Activated T-cell treated with anti-CD3 and anti-CD28 coated beads, Interleukin-2, amount 50 U/mL, for 4 hours (primary cell): ENCODE measurements around the gene RYR3. TPM values are rescaled to one million over a fixed set of nuclear protein-coding genes. Genes with fewer than 3 reads are reported as not detected.
"Not testable (repeated sequence)": the region's sequence is repeated elsewhere in the genome, so short reads cannot be mapped to it uniquely, and the experiment has no call there.

ENCODE experiments used
- ATAC-seq, 2 donors: fragments of 200-7000 bp; cut with Tn5 transposase; one replicate each; pipeline ENCODE4 v1.10.0; 2021
- DNase-seq: peaks from one replicate; pipeline ENCODE4 v3.0.0-alpha.2; 2020
- H3K27me3 Mint-ChIP-seq: one replicate; pipeline ENCODE4 v1.8.0; 2021; ENCODE audit warnings: low read depth, mixed read lengths
- H3K36me3 Mint-ChIP-seq: one replicate; pipeline ENCODE4 v1.8.0; 2022; ENCODE audit warnings: mixed read lengths; ENCODE audit not compliant: insufficient read depth
- H3K4me1 Mint-ChIP-seq: one replicate; pipeline ENCODE4 v1.8.0; 2021; ENCODE audit warnings: low read depth, mixed read lengths
- H3K4me3 Mint-ChIP-seq: one replicate; pipeline ENCODE4 v1.8.0; 2021; ENCODE audit warnings: mild to moderate bottlenecking, moderate library complexity, mixed read lengths
- H3K9me3 Mint-ChIP-seq: one replicate; pipeline ENCODE4 v1.8.0; 2021; ENCODE audit warnings: mixed read lengths
- total RNA-seq, 3 donors: library from RNA; stranded (reverse); gene quantifications; one replicate each; pipeline ENCODE4 v1.2.1, GENCODE V29; 2021

The RYR3 gene
- total RNA-seq, 3 donors from 2014 or later = not detected

DNA sequence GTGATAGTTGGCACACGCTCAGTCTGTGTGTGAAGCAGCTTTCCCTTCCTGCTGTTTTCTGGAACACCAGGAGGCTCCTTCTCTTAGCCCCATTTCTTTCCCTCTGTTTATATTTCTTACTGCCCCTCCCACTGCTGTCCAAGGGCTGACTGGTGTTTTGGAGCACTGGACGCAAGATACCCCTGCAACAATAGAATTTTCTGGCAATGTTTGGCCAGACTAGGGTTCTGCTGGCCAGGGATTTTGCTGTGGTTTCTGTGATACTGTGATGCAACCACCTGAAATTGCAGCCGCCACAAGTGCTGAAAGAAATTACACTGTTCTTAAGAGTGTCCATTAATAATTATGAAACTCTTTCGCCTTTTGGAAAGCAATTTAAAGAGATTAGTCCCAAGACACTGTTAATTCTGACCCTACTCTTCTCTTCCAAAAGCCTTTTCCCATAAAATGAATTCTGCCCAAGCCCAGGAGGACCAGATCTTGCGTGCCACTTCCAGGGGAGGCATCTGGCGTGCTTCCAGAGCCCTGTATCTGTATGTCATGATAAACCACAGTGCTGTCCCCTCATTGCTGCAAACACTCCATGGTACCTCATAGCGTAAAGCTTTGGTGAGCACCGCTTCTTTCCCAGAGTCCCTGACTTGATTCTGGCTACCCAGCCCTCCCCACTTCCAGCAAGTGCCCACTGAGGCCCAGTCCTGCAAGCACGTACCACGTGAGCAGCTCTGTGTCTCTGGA, 498.1 kb downstream of the RYR3 start:
- no peak for ATAC-seq
- Mint-ChIP-seq H3K4me3 (no peak overlapping the region), H3K9me3 (no peaks in the 10 kb centered on the region), H3K27me3 (peaks cover 10% of the 10 kb centered on the region), H3K4me1 (no peaks in the 10 kb centered on the region), H3K36me3 (no peaks in the 10 kb centered on the region)
- DNase-seq = no peak

DNA sequence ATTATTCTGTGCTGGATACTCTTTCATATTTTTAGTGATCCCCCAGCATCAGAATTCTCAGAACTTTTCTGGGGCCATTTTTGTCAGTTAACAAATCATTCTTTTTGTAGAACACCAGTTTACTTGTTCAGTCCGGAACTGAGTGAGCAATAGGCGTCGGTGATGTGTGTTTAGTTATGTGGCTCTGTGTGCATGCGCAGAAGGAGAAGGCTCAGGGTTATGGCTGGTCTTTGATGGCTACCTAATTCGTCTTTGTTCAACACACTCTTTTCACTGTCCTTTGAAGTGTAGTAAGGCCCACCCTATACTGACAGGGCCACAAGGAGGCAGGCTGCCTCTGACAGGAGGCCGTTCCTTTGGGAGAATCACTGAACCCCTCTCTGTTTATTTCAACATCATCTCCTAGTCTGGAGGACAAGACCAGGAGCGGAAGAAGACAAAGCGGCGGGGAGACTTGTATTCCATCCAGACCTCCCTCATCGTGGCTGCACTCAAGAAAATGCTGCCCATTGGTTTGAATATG, 499.4 kb downstream of the RYR3 start:
- Mint-ChIP-seq H3K4me3 (no peak overlapping the region), H3K27me3 (peaks cover 7% of the 10 kb centered on the region), H3K36me3 (no peaks in the 10 kb centered on the region), H3K9me3 (no peaks in the 10 kb centered on the region), H3K4me1 (no peaks in the 10 kb centered on the region)
- DNase-seq (no peak), ATAC-seq (no peak)

DNA sequence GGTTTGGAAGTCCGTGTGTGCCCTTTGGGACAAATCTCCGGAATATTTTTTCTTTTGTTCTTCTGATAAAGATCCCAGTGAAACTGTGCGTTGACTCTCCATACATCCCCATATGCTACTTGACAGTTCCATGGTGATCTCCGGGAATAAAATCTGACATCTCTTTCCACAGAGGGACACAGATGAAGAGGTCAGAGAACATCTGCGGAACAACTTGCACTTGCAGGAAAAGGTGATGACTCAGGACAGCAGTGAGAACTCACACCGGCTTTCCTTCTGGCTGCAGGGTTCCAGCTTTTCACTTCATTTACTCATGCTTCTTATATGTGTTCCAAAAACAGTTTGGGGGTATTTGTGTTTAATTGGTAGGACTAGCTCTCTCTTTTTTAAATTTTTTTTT, 500.0 kb downstream of the RYR3 start:
- no peaks in the 10 kb centered on the region for H3K36me3 Mint-ChIP-seq
- ATAC-seq (no peak), DNase-seq (no peak)
- no peak overlapping the region for H3K4me3 Mint-ChIP-seq
- H3K9me3 Mint-ChIP-seq = no peaks in the 10 kb centered on the region
- no peaks in the 10 kb centered on the region for H3K4me1 Mint-ChIP-seq
- H3K27me3 Mint-ChIP-seq = peaks cover 7% of the 10 kb centered on the region

DNA sequence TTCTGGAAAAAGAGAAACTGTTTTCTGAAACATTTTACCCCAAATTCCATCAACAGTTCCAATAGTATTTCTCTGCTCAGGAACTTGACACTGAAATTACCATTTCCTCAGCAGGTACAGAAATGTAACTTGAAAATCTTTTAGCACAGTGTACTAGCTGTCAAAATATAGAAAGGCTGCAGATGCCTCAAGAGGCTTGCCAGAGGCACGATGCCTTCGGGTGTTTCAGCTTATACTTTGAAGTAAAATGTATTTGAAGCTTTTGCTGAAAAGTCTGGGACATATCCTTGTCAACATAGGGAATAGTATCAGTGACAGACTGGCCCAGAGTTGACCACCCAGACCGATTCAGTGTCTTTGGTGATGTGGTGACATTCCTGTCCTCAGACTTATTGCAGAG, 503.1 kb downstream of the RYR3 start:
- no peaks in the 10 kb centered on the region for H3K9me3 Mint-ChIP-seq
- H3K36me3 Mint-ChIP-seq = no peaks in the 10 kb centered on the region
- no peaks in the 10 kb centered on the region for H3K4me1 Mint-ChIP-seq
- ATAC-seq (no peak), DNase-seq (no peak)
- H3K27me3 Mint-ChIP-seq = peaks cover 3% of the 10 kb centered on the region
- no peak overlapping the region for H3K4me3 Mint-ChIP-seq

DNA sequence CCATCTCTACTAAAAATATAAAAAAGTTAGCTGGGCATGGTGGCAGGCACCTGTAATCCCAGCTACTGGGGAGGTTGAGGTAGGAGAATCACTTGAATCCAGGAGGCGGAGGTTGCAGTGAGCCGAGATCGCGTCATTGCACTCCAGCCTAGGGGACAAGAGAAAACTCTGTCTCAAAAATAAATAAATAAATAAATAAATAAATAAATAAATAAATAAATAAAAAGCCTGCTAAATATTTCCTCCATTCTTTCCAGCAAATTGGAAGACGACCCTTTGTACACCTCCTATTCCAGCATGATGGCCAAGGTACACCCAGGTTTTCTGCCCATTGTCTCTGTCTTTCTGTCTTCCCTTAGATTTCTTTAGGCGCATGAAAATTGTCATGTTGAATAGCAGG, 508.7 kb downstream of the RYR3 start:
- not testable (repeated sequence) for H3K27me3 Mint-ChIP-seq, H3K4me1 Mint-ChIP-seq, H3K36me3 Mint-ChIP-seq

DNA sequence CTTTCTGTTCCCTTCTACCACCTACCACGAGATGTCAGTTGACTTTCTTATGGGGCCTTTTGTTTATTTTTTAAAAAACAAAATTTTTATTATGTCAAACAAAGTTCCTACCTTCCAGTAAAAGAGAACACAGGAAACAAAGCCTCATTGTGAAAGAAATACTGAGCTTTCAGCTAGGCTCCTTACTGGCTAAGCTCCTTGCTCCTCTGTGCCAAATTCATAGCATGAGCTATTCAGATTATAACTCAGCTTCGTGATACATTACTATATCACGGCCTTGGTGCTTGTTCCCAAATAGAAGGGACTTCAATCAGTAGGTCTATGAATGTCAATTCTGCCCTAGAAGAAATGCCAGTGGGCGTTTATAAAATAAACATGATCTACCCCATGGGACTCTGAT, 511.7 kb downstream of the RYR3 start:
- Mint-ChIP-seq H3K4me1 (no peaks in the 10 kb centered on the region), H3K9me3 (no peaks in the 10 kb centered on the region), H3K4me3 (no peak overlapping the region), H3K27me3 (no peaks in the 10 kb centered on the region), H3K36me3 (no peaks in the 10 kb centered on the region)
- ATAC-seq (no peak), DNase-seq (no peak)

More for the DNA sequence above, 508.7 kb downstream of the RYR3 start:
- H3K4me3 Mint-ChIP-seq, DNase-seq, ATAC-seq, H3K9me3 Mint-ChIP-seq: not testable (repeated sequence)

DNA sequence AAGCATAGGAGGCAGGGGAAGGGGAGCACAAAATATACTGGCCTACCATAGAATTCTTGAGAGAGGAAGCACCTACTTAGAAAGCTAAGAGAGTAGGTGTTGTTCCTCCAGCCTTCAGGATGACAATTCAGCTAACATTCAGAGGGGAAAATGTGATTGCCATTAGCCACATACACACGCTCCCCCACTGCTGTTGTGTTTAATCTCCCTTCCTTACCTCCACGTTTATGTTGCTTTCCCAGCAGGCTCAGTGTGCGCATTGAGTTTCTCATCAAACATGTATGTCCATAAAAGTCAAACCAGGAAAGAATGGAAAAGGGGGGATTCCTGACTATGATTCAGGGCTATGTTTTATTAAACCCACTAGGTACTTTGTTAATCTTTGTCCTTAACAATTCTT, 512.4 kb downstream of the RYR3 start:
- no peak overlapping the region for H3K4me3 Mint-ChIP-seq
- no peaks in the 10 kb centered on the region for H3K4me1 Mint-ChIP-seq
- H3K27me3 Mint-ChIP-seq = peaks cover 2% of the 10 kb centered on the region

DNA sequence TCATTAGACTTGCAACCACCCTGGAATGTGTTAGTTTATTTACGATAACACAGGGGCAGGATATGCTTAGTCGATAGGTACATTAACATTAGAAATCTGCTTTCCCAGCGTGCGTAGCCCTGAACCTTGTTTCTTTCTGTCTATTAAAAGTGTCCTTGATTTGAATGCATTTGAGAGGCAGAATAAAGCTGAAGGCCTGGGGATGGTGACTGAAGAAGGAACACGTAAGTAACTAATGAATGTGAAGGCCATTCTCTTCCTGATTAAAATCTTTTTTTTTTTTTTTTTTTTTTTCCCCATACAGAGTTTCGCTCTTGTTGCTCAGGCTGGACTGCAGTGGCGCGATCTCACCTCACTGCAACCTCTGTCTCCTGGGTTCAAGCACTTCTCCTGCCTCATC, 514.7 kb downstream of the RYR3 start:
- Mint-ChIP-seq H3K9me3 (no peaks in the 10 kb centered on the region), H3K36me3 (no peaks in the 10 kb centered on the region), H3K27me3 (peaks cover 3% of the 10 kb centered on the region), H3K4me1 (no peaks in the 10 kb centered on the region), H3K4me3 (no peak overlapping the region)
- no peak for ATAC-seq
- no peak for DNase-seq

More for the DNA sequence above, 512.4 kb downstream of the RYR3 start:
- no peaks in the 10 kb centered on the region for H3K36me3 Mint-ChIP-seq
- DNase-seq (no peak), ATAC-seq (no peak)
- no peaks in the 10 kb centered on the region for H3K9me3 Mint-ChIP-seq

DNA sequence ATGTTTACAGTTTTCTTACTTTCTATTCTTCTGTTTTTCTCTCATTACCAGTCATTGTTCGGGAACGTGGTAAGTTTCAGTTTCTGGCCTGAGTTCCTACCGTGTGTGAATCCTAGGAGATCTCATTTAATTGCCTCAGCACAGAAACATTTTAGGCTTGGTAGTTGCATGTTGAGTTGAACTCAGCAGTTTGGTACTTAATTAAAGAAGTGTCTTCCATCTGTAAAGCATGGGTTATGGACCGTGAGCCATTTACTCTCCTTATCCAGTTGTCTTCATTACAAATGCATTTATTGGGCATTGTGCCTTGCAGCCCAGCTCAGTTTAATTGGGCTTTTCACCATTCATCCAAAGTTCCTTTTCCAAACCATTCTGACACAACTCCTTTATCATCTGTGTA, 515.4 kb downstream of the RYR3 start:
- Mint-ChIP-seq H3K9me3 (no peaks in the 10 kb centered on the region), H3K27me3 (peaks cover 4% of the 10 kb centered on the region)
- DNase-seq = no peak

DNA sequence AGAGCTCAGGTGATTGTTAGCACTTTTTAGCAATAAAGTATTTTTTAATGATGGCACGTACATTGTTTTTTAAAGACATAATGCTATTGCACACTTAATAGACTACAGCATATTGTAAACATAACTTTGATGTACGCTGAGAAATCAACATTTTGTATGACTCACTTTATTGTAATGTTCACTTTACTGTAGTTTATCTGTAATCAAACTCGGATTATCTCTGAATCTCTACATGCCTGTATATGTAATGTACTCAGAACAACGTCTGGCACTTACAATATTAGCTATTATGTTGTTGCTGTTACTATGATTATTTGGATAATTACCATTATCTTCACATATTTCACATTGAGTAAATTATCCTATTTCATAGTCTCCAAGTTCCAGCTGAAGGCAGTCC, 519.6 kb downstream of the RYR3 start:
- Mint-ChIP-seq H3K27me3 (peaks cover 12% of the 10 kb centered on the region), H3K36me3 (no peaks in the 10 kb centered on the region), H3K9me3 (no peaks in the 10 kb centered on the region), H3K4me3 (no peak overlapping the region), H3K4me1 (no peaks in the 10 kb centered on the region)
- DNase-seq (no peak), ATAC-seq (no peak)

More for the DNA sequence above, 515.4 kb downstream of the RYR3 start:
- H3K4me3 Mint-ChIP-seq = no peak overlapping the region
- H3K4me1 Mint-ChIP-seq = no peaks in the 10 kb centered on the region
- ATAC-seq = no peak
- H3K36me3 Mint-ChIP-seq = no peaks in the 10 kb centered on the region

DNA sequence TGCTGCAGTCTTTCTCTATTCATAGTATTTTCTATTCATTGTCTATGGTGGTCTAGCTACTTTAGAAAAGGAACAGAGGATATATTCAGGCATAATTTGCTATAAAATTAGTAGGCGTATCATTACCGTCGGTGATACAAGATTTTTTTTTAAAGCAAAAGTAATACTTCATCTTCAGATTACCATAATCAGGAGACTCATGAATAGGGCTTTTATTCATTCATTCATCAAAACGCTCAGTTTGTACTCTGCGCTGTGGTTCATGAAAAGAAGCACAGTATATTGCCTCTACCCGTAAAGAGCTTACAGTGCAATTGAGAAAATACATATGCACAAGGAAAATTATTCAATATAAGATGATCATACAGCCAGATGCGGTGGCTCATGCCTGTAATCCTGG, 520.9 kb downstream of the RYR3 start:
- Mint-ChIP-seq H3K27me3 (peaks cover 12% of the 10 kb centered on the region), H3K9me3 (no peaks in the 10 kb centered on the region), H3K36me3 (no peaks in the 10 kb centered on the region), H3K4me3 (no peak overlapping the region), H3K4me1 (no peaks in the 10 kb centered on the region)
- ATAC-seq (no peak), DNase-seq (no peak)

DNA sequence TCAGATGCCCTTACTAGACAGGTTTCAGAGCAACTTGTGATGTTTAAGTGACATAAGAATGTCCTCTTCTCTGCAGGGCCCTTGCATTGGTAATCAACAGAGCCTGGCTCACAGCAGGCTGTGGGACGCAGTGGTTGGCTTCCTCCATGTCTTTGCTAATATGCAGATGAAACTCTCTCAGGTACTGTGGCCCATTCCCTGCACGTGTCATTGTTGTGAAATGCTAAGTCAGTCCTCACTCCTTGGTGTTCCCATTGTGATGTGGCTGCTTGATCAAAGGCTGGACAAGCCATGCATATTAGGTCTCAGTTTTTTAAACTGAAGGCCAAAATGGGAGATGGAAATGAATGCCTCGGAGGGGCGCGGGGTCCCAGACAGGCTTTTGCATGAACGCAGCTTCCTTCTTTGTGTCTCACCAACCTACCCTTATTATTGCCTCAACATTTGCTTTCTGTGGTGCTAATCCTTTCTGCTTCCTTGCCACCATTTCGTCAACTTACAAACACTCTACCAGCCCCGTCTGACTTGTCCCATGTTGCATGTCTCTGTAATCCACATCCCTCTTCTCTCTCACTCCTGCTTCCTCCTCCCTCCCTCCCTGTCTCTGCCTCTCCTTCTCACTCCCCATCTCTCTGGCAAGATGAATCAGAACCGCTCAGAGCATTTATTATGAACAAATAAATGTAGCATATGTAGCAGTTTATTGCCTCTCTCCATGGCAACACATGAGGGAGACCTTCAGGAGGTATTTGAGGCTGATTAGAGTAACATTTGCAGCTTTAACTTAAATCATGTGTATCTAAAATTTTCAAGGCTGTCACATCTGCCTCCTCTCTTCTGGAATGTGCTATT, 524.4 kb downstream of the RYR3 start:
- H3K4me3 Mint-ChIP-seq = no peak overlapping the region
- peaks cover 12% of the 10 kb centered on the region for H3K27me3 Mint-ChIP-seq
- H3K36me3 Mint-ChIP-seq = no peaks in the 10 kb centered on the region
- no peak for DNase-seq
- no peaks in the 10 kb centered on the region for H3K9me3 Mint-ChIP-seq
- no peaks in the 10 kb centered on the region for H3K4me1 Mint-ChIP-seq
- no peak for ATAC-seq

DNA sequence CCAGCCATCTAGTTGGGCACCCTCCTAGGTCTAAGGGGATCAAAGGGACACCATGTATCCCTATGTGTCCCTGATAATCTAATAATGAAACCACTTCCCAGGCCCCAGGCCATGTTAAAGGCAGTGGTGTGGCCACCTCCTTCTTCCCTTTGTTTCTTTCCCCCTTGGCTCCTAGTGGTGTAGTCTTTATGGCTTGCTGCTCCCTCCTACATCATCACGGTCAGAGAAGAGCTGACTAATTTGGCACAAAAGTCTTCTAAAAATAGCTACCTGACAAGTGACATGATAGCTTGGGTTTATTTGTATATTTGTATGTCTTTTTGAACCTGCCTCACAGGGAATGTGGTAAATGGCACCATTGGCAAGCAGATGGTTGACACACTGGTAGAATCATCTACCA, 526.5 kb downstream of the RYR3 start:
- DNase-seq (no peak), ATAC-seq (no peak)
- no peaks in the 10 kb centered on the region for H3K9me3 Mint-ChIP-seq
- no peak overlapping the region for H3K4me3 Mint-ChIP-seq
- peaks cover 12% of the 10 kb centered on the region for H3K27me3 Mint-ChIP-seq
- H3K36me3 Mint-ChIP-seq = no peaks in the 10 kb centered on the region
- H3K4me1 Mint-ChIP-seq = no peaks in the 10 kb centered on the region

DNA sequence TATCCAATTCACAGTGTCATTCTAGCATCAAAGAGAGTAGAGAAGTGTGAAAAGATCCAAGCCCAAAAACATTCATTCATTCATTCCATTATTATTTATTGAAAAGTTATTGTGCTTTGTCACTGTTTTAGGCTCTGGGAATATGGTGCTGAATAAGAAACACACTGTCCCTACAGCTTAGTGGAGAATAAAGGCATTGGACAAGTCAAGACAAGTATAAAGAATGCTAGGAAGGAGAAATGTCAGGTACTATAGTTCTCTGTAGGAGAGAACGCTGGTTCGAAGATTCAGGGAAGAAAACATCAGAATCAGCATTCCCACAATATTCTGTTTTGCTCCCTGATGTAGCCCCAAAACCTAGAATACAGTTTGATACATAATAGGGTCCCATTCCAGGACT, 528.8 kb downstream of the RYR3 start:
- Mint-ChIP-seq H3K9me3 (no peaks in the 10 kb centered on the region), H3K36me3 (no peaks in the 10 kb centered on the region), H3K4me3 (no peak overlapping the region), H3K4me1 (no peaks in the 10 kb centered on the region), H3K27me3 (peaks cover 13% of the 10 kb centered on the region)
- ATAC-seq = no peak
- no peak for DNase-seq

DNA sequence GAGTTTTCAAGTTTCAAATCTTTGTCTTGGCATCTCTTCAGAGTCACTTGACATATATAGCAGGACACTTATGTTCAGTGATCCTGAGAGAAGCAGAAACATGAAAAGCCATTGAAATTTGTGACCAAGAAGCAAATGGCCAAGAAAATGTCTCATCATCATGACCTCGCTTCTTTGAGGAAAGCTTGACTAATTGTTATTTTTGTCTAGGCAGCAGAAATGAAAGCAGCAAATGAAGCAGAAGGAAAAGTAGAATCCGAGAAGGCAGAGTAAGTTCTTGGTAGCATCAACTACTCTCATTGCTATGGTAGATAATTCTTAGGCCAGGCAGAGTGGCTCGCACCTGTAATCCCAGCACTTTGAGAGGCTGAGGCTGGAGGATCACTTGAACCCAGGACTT, 529.8 kb downstream of the RYR3 start:
- Mint-ChIP-seq H3K27me3 (peaks cover 13% of the 10 kb centered on the region), H3K9me3 (no peaks in the 10 kb centered on the region), H3K36me3 (no peaks in the 10 kb centered on the region), H3K4me1 (no peaks in the 10 kb centered on the region), H3K4me3 (no peak overlapping the region)
- DNase-seq (no peak), ATAC-seq (no peak)
